GM19463 (cell line): ENCODE results near the gene DNAH3.

Source experiments
- ATAC-seq: cut with Tn5 transposase; IDR thresholded peaks from one replicate; pipeline ENCODE4 v1.9.1; 2021; ENCODE audit warnings: mild to moderate bottlenecking, moderate library complexity; ENCODE audit not compliant: unreplicated experiment

Gene DNAH3

DNA sequence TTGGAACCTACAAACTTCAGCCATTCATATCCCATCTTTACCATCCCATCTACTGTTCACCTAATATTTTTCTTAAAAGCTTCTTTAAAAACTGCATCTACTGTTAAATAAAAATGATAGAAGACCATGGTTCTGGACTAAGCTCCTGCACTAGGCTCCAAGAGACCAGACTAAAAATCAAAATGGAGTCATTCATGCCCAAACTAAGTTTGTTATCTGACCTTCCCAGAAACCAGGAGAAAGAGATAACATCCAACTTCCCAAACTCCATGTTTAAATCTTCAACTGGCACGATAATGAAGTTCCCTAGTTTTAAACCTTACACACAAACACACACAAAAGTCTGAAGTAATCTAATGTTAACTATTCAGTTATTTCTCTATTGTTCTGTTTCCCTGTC is 264.3 kb downstream of the DNAH3 start:
- ATAC-seq = no peak

DNA sequence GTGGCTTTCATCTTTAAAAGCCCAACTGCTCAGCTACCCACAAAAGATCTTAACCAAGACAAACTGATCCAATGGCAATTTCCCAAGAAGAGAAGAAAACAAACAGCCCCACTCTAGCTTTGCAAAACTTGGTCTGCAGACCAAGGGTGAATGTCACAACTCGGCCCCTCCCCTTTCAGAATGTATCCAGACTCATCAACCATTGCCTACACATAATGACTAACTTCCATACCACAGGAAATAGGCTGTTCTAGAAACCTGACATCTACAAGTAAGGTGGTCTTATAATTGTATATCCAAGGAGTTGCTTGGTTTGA is 266.4 kb downstream of the DNAH3 start:
- ATAC-seq = no peak

DNA sequence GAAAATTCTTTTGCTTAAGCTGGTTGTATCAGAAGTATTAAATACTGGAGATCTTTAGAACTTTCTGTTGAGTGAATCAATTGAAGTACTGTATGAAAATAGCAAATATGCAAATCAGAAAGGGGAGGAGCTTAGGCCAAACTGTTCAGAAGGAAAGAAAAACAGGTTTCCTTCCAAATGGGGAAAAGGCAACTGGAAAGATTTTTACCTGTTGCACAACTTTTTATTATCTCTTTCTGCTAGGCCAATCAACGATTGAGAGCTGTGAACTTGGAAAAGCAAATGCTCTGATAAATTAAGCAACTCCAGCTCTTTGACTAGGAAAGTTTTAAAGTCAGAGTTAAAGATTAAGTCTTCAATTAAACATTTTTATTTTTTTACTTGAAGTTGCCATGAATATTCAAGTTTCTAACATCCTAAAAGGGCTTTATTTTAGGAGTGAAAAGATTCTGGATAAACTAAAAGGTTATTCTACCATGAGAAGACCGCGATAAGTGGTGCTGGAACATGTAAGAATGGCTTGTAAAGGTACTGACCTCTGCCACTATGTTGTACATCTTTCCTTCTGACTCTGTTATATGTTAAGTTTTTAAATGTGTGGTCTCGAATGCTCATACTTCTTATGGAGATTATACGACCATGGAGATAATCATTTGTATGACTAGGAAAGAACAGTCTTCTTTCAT is 266.9 kb downstream of the DNAH3 start:
- no peak for ATAC-seq
